CD4-positive, alpha-beta T cell treated with Interleukin-17A for 1 hour (primary cell): Measurements from ENCODE around the gene ATP8B1.

Experiments used
- DNase-seq: peaks from one replicate; pipeline ENCODE4 v3.0.0-alpha.2; 2020

Gene ATP8B1

DNA sequence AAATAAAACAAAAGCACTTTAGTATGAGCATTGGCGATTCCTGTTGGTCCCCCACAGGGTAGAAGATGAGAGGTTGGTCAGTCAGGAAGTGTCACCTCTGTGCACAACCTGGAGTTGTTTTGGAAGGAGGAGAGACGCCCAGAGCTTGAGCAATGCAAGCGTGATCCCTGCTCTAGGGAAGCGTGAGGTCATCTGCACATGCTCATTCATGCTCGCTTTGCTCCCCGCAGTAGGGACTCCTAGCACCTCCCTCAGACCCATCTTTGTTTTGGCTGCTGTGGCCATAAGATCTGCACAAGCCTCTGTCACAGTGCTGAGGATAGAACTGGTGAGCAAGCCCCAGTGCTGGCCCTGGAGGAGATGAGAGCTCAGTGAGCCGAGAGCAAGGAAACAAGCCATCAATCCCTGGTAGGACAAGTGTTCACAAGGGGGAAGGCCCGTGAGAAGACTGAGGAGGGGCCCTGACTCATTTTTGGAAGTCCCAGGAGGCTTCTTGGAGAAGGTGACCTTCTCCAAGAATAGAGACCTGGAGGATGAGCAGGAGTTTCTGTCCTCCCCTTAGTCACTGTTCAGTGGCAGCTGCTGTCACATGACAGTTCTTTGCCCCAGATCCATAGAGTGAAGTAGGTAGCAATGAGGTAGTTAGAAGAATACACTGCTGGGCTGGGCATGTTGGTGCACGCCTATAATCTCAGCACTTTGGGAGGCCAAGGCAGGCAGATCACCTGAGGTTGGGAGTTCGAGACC lies 13.3 kb upstream of the ATP8B1 start:
- no peak for DNase-seq

- DNase-seq, result no peak
Observed at GRCh38 chr18:57814555-57814954, 11.4 kb upstream of the ATP8B1 start.

DNA sequence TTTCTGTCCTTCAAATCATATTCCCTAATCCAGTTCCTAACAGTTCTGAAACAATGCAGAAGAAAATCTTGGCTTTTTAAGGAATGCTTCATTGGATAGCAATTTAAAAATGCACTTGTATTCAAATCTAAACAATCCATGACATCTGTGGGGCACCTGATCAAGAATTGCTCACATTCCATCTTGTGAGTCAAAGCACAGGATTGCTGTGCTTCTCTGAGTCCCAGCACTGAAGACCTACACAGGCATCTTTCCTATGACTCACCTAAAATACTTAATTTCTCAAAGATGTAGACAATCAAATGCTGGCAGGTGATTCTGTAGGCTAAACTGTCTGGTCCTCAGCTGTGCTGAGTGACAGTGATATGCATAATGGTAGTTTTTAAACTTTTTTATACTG lies 10.1 kb upstream of the ATP8B1 start:
- no peak for DNase-seq

DNA sequence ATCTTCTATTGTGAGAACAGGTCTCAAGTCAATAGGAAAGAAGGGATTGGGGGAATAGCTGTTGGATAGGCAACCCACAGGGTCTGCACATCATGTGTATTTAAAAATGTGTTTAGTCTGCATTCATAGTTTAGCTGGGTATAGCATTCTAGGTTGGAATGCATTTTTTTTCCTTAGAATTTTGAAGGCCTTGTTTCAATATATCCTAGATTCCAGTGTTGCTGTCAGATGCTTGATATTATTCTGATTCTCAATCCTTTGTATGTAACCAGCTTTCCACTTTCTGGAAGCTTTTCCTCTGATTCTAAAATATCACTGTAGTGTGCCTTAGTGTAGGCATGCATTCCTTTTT lies 9.0 kb upstream of the ATP8B1 start:
- DNase-seq, result no peak

DNA sequence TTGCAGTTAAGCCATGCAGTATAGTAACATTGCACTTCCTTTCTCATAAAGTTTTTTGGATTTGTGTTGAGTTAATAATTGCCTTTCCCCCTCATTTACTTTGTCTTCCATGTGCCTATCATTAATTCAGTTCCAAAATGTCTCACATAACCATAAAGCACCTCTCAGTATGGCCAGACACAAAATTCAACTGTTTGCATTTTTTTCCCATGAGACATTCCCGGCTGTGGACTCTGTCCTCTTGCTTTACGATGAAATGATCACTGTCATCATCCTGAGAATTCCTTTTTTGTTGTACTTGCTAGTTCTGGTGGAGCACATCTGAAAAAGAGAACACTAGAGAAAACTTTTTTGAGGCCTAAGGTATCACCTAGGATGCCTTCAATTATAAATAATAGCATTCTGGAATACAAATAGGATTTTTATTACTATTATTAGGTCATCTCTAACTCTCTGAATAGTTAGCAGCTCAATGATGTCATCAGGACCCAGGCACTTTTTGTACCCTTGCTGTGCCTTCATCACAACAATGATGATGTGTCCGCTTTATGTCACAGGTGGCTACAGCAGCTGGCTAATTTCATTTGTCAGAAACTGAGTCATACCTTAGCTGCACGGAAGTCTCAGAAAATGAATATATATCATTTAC lies 8.5 kb upstream of the ATP8B1 start:
- no peak for DNase-seq

GRCh38 chr18:57809190-57809589 lies 6.1 kb upstream of the ATP8B1 start:
- no peak for DNase-seq

- DNase-seq, result no peak
Observed at GRCh38 chr18:57807336-57808117, 4.4 kb upstream of the ATP8B1 start.

DNA sequence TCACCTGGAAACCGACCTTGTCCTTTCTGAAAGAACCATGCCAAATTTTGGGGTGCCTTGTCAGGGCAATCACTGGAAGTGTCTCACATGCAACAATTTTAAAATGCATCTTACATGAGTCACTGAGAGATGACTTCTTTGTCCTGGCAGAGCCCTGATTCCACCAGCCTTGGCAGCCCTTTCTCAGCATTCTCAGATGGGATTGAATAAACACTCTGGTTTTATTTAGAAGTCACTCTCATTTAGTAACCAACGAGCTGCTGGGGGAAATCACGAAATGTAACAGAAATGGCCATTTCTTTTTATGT lies 3.8 kb upstream of the ATP8B1 start:
- no peak for DNase-seq

DNA sequence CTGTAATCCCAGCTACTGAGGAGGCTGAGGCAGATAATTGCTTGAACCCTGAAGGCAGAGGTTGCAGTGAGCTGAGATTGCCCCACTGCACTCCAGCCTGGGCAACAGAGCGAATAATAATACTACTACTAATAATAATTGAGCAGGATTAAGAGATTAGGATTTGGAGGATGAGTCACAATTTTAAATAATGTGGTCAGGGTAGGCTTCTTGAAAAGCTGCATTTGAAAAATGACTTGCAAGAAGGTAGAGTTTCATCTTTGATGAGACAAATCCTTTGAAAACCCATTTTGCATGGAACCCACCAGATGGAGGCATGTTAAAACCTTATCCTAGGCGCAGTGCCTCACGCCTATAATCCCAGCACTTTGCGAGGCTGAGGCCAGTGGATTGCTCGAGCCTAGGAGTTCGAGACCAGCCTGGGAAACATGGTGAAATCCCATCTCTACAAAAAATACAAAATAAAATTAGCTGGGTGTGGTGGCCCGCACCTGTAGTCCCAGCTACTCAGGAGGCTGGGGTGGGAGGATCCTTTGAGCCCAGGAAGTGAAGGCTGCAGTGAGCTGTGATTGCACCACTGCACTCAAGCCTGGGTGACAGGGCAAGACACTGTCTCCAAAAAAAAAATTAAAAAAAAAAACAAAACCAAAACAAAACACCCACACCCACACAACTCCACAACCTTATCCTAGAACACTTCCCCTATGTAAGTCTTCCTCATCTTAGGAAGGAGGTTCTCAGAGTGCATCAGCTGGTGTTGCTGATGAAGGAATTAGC lies 3.3 kb upstream of the ATP8B1 start:
- DNase-seq, result no peak

GRCh38 chr18:57805117-57805516 lies 2.0 kb upstream of the ATP8B1 start:
- DNase-seq, result no peak

DNA sequence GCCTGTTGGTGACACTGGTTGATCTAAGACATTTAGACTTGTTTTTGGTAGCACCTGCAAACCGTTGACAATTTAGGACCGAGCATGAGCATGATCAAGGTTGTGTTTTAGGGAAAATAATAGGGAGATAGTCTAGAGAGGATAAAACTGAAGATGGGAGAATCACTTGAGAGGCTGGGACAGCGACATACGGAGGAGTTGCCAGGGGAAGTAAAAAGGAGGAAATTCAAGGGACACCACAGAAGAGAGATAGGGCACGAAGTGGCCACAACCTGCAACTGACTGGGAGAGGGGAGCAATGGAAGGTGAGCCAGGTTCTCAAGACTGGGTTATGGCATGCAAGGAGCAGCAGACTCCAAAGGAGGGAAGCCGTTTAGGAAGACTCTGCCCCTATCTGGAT lies 1.4 kb upstream of the ATP8B1 start:
- DNase-seq, result no peak

DNA sequence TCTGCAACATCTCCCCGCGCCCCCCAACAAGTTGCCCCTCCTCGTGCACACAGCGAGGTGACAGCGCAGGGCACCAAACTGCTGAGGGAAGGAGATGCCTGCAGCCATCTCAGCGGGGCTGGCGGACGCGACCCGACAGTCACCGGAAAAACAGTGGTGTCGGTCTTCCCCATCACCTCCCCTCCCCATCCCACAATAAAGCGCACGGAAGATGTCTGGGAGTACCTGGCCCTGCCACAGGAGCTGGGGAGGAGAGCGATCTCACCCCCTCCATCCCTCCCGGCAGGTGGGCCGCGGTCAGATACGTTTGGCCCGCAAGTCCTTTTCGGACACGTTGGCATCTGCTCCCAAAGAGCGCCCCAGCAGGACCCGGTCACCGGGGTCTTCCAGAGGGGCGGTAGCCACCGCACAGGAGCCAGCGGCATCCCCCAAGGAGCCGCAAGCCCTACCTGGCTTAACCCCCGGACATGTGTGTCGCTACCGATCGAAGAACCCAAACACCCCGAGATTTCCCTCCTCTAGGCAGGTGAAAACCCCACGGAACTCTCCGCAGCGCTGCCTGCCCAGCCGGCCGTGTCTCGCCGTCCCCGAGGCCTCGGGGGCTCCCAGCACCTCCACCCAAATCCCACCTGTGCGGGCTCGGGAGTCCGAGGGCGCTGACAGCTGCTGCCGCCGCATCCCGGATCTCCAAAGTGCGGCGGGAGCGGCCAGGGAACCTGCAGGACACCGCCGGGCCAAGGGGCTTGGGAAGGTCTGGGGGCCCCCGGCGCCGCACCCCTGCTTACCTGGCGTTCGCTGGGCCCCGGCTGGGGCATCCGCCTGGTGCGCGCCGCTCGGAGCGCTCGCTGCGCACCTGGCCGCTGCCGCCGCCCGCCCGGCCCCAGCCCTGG lies 657 bp downstream of the ATP8B1 start:
- no peak for DNase-seq

- DNase-seq, result no peak
Observed at GRCh38 chr18:57801761-57802212, 1.3 kb downstream of the ATP8B1 start.

DNA sequence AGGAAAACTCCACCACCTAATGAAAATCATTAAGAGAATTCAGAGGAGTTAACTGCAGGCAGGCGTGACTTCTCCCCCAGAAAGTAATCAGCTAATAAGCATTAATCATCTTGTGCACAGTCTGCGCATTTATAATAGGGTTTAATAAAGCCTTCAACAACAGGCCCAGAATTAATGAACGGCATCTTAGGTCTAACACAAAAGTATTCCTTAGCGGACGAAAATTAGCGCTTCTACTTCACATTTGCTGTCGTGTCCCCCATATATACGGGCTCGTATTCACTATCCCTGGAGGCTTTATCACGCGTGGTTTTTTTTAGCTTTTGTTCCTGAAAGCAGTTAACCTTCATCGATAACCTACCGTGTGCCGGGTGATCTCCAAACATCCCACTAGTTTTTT lies 1.8 kb downstream of the ATP8B1 start:
- no peak for DNase-seq

DNA sequence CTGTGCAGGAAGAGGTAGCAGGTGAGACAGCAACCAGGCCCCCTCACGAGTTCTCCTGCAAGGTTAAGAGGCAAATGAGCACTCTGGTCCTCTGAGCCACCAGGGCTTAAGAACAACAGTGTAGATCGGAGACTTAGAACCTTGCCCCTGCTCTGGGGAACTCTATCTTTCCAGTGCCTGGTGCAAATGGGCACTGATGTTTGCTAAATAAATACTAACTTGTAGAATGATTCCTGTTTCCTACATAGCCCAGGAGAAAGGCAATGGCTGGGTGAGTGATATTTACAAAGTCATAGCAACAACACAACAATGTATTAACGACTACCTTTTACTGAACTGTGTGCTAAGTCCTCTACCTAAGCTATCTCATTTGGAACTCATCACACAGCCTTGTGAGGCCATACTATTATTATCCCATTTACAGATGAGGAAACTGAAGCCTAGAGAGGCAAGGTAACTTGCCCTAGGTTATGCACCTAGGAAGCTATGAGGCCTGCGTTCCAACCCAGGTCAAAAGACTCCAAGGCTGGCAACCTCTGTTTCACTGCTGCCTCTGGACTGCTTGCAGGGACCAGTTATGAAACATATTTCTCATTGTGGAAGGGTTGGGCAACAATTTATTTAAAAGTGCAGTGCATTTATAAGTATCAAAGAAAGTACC lies 4.3 kb downstream of the ATP8B1 start:
- no peak for DNase-seq

GRCh38 chr18:57797209-57797651 lies 5.9 kb downstream of the ATP8B1 start:
- DNase-seq, result no peak

- no peak for DNase-seq
Observed at GRCh38 chr18:57794951-57795728, 8.0 kb downstream of the ATP8B1 start.

GRCh38 chr18:57793302-57793986 lies 9.7 kb downstream of the ATP8B1 start:
- DNase-seq, result no peak

DNA sequence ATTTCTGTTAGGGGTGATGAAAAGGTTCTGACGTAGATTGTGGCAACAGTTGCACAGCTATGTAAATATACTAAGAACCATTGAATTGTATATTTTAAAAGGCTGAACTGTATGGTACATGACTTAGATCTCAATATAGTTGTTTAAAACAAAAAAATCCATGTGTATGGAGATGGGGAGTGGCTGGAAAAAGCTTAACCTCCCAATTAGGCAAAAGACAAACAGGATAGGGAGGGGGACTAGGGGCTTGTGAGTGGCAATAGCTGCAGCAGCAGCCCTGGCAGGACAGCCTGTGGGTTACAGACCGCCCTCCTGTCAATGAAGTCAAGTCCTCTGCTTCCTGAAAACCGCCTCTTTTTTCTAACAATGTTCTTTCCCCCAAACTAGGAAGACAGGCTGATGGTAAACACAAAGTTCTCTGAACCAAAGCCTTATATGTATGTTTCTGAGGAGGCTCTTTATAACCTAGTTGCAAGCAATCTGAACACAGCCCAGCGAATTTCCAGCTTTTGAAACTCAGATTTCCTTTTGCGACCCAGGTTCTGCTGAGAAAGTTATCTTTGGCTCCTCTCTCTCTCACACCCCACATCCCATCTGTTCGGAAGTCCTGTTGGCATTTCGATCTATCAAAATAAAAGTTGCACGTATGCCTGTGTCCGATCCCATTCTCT lies 10.3 kb downstream of the ATP8B1 start:
- no peak for DNase-seq

GRCh38 chr18:57791911-57792310 lies 11.2 kb downstream of the ATP8B1 start:
- DNase-seq, result no peak
